ENCODE results near the gene CDKN2B-AS1.
A peak's percentile ranks its signal among the peaks of the same experiment; 100 is the strongest.

The CDKN2B-AS1 gene

DNA sequence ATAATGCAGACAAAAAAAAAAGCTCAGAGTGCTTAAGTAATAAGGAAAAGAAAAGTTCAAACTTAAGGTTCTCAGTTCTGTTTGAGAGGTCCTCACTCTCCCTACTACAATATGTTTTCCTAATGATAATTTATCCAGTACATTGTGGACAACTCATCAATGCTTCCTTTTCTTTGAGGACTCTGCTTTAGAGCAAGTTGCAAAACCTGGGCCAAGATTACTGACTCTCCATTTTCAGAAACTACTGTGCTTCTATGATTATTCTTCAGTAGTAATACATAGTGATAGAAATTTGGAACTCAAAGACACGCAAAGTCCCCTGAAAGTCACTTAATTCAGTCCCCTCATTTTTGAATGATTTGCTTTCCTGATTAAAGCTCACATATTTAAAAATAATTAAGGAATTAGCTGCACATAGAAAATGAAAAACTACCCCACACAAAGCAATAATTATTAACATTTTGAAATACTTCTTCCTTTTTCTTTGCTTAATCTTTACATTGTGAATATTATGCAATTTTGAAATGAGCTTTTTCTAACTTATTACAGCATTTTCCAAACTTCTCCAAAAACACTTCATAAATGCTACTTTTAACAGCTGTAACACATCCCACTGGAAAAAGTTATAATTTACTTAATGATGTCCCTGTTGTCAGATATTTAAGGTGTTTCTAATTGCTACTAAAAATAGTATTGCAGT lies 11.6 kb upstream of the CDKN2B-AS1 start:
- no peak for DNase-seq

DNA sequence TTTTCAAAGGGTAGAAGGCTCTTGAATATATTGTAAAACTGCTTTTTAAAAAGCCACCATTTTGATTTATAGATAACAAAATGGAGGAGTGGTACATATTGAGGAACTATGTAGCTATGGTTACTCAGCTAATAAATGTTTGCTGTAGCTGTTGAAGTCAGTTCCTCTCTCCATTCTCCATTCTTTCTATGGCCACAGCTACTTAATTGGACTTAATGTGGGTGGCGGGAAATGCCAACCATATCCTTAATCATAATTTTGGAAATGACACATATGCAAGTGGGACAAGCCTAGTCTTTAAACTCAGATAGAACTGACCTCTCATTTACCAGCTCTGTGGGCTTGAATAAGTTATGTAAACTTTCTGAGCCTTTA lies 11.0 kb upstream of the CDKN2B-AS1 start:
- no peak for DNase-seq

- no peak for DNase-seq
These were observed 10.5 kb upstream of the CDKN2B-AS1 start for GRCh38 chr9:21984101-21984500.

DNA sequence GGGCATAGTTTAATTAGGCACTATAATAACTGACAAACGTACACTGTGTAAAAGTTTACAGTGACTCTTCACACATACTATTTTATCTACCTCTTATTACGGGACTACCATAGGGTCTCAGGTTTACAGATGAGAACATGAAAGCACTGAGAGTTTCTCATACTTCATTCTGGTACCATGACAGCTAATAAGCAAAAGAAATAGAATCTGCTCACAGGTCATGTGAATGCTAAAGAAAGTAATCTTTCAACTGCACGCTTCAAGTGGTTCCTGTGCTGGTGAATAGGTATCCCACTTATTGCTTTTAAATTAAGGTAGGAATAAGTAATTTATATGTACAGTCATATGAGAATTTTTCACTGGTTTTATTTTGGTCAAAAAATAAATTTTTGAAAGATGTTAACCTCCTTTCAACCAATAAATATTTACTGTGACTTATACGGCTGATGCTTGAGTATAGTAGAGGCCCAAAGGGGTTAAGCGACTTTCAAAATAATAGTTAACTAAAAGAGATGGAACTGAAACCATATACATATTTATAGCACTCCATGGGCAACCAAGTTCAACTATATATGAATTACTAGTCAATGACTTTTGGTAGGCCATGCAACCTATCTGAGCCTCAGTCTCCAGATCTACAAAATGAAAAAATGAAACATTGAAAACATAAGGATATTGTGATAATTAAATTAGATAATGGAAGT lies 8.5 kb upstream of the CDKN2B-AS1 start:
- no peak for DNase-seq

DNA sequence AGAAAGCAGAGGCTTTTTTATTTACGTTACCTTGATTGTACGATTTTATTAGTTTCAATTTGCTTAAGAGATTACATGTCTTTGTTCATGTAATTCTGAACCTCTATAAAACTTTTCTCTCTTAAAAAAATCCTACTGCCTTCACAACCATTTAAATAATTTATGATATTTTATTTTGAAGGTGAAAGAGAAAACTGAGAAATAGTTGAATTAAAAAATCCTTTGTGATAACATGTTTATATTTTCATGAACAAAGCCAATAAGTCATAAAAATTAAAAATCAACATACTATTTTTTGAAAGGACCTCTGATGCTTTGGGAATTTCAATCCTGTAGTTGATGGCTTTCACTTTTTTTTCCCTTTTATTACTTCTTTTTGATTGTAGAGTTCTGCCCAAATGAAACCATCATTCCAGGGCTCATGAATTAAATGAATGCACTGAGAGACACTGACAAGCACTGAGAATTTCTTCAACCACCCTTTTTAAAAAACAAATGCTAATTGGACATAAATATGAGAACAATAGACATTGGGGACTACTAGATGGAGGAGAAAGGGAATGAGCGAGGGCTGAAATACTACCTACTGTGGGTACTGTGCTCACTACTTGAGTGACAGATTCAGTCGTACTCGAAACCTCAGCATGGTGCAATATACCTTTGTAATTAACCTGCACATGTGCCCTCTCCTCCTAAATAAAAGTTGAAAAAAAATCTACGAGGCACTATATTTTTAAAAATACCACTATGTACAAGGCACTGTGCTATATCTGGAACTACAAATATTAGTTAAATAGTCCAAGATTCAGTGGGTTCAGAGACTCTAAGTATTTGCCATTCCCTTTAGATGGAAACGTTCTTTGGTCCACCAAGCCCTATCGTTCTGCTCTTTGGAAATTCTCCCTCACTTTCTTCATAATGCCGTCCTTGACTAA lies 6.3 kb upstream of the CDKN2B-AS1 start:
- DNase-seq: no peak

GRCh38 chr9:21989440-21990189 lies 5.0 kb upstream of the CDKN2B-AS1 start:
- no peak for DNase-seq

GRCh38 chr9:21991072-21991959 lies 3.3 kb upstream of the CDKN2B-AS1 start:
- DNase-seq: no peak

GRCh38 chr9:21993007-21993406 lies 1.6 kb upstream of the CDKN2B-AS1 start:
- no peak for DNase-seq

DNA sequence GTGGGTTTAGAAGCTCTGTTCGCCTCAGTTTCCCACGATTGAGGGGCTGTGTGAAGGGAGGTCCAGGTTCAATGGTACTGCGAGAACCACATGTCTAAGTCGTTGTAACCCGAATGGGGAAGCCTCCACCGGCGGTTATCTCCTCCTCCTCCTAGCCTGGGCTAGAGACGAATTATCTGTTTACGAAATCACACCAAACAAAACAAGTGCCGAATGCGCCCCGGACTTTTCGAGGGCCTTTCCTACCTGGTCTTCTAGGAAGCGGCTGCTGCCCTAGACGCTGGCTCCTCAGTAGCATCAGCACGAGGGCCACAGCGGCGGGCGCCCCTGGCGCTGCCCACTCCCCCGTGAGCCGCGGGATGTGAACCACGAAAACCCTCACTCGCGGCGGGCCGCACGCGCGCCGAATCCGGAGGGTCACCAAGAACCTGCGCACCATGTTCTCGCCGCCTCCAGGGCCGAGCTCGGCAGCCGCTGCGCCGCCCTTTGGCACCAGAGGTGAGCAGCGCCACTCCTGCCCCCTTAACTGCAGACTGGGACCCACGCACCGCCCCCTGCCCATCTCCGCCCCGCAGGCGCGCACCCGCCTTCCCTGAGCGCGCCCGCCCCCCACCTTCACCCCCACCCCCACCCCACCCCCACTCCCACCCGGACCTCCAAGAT lies 567 bp upstream of the CDKN2B-AS1 start, which contains the start of gene CDKN2A:
Gene CDKN2A (minus strand): TSS at position 500 of the 663 bp plus-strand sequence.
- DNase-seq: peak; percentile 80

GRCh38 chr9:21995006-21995665 lies 545 bp downstream of the CDKN2B-AS1 start:
- peak; percentile 85 for DNase-seq

- peak; percentile 80 for DNase-seq
These were observed 1.2 kb downstream of the CDKN2B-AS1 start for GRCh38 chr9:21995666-21996398.

GRCh38 chr9:21996438-21996837 lies 1.8 kb downstream of the CDKN2B-AS1 start:
- DNase-seq: no peak

DNA sequence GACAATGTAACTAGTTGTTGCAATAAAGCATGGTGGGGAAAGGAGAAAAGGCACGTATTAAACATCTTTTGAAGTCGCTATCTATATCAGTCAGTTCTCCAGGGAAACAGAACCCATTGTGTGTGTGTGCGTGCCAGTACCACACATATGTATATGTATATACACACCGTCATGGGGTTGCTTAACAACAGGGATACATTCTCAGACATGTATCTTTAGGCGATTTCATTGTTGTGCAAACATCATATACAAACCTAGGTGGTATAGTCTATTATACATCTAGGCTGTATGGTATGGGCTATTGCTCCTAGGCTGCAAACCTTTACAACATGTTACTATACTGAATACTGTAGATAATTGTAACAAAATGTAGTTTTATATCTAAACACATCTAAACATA lies 2.3 kb downstream of the CDKN2B-AS1 start:
- no peak for DNase-seq

DNA sequence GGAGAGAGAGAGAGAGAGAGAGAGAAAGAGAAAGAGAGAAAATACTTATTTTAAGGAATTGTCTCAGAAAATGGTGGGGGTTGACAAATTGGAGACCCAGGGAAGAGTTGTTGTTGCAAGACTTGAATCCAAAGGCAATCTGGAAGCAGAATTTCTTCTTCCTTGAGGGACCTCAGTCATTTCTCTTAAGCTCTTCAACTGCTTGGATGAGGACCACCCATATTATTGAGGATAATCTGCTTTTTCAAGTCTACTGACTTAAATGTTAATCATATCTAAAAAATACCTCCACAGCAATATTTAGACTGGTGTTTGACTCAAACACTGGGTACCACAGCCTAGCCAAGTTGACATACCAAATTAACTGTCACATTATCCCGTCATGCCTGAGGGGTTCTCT lies 2.9 kb downstream of the CDKN2B-AS1 start:
- no peak for DNase-seq

DNA sequence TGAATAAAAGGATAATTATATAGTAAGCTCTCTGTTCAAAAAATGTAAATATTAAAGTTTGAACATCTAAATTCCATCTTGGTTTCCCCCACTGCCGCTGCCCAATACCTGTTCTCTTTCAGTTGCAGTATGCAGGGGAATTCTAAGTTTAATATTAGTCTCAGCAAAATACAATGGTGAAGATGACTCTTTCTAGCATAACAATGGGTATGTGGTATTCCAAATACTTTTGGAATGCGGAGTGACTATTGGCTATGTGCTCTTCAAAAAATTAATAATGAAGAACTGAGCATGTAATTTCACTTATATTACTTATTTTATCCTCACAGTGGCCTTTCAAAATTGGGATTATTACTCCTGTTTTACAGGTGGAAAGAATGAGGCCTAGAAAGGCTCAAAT lies 3.4 kb downstream of the CDKN2B-AS1 start:
- no peak for DNase-seq

- no peak for DNase-seq
These were observed 7.4 kb downstream of the CDKN2B-AS1 start for GRCh38 chr9:22002038-22002437.

GRCh38 chr9:22005021-22005701 lies 10.6 kb downstream of the CDKN2B-AS1 start:
- peak; percentile 67 for DNase-seq

DNA sequence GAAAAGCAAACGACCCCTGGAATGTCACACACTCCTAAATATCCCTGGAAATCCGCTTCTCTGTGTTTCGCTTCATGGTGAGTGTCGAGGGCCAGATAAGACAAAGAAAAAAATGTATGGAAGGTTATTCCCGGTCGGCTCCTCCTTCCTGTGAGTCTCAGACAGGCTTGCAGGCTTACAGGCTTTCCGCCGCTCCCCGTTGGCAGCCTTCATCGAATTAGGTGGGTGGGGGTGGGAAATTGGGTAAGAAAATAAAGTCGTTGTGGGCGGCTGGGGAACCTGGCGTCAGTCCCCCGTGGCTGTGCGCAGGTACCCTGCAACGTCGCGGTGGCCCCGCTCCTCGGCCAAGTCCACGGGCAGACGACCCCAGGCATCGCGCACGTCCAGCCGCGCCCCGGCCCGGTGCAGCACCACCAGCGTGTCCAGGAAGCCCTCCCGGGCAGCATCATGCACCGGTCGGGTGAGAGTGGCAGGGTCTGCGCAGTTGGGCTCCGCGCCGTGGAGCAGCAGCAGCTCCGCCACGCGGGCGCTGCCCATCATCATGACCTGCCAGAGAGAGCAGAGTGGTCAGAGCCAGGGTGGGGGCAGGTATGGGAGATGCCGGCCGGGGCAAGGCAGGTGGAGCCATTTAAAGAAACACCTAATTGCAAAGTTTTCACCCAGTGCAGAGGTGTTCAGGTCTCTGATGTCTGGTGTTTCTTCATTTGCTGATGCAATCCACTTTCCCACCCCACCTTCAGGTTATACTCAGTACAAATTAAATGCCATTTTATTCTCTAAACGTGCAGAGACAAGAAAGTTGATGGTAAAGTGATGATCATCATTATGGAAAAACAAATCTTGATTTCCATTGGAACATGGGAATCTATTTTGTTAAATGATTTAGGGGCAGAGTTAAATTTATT lies 11.4 kb downstream of the CDKN2B-AS1 start:
- DNase-seq: peak; percentile 67

All from islet precursor cell (in vitro differentiated cells).